CD14-positive monocyte (primary cell): Measurements from ENCODE around the gene NOX3. TPM values are rescaled to one million over a fixed set of nuclear protein-coding genes. Genes with fewer than 3 reads are reported as not detected.

Experiments
- DNase-seq, 3 donors: peaks; one replicate each; pipeline ENCODE4 v3.0.0-alpha.2; 2011 to 2022
- H2AFZ ChIP-seq: 2 replicates; pipeline ENCODE4 v1.6.0; 2012; ENCODE audit warnings: mild to moderate bottlenecking, low read depth, low read length, inconsistent platforms; ENCODE audit not compliant: insufficient read depth, poor library complexity, severe bottlenecking
- H3K27ac ChIP-seq, 2 donors: 1 replicate in 1 of 2; 2 replicates in 1 of 2; pipeline ENCODE4 v1.5.1; 2012 to 2013; ENCODE audit warnings: low read length in 2 of 2, control low read depth in 1 of 2, inconsistent platforms in 1 of 2, low read depth in 1 of 2, mild to moderate bottlenecking in 1 of 2
- H3K27me3 ChIP-seq, 2 donors: one replicate each; pipeline versions ENCODE4 v1.6.0 to v1.6.1; 2011 to 2013; ENCODE audit warnings: low read length in 2 of 2; ENCODE audit not compliant: control insufficient read depth in 2 of 2, insufficient read depth in 2 of 2
- H3K36me3 ChIP-seq, 2 donors: replicated peaks in 1 of 2; 1 replicate in 1 of 2; 2 replicates in 1 of 2; pipeline versions ENCODE4 v1.5.1 to v1.6.1; 2012 to 2013; ENCODE audit warnings: low read length in 2 of 2, control low read depth in 1 of 2, inconsistent platforms in 1 of 2, mild to moderate bottlenecking in 1 of 2; ENCODE audit not compliant: insufficient read depth in 2 of 2, control insufficient read depth in 1 of 2
- H3K4me1 ChIP-seq, 2 donors: 1 replicate in 1 of 2; 2 replicates in 1 of 2; pipeline versions ENCODE4 v1.5.1 to v1.6.1; 2012 to 2013; ENCODE audit warnings: low read length in 2 of 2, control low read depth in 1 of 2, inconsistent platforms in 1 of 2, mild to moderate bottlenecking in 1 of 2, moderate library complexity in 1 of 2; ENCODE audit not compliant: insufficient read depth in 2 of 2, control insufficient read depth in 1 of 2
- H3K4me2 ChIP-seq: replicated peaks from 2 replicates; pipeline ENCODE3; 2012; ENCODE audit warnings: low read length, moderate library complexity, mild to moderate bottlenecking; ENCODE audit not compliant: poor library complexity, severe bottlenecking; ENCODE audit errors: extremely low read depth
- H3K4me3 ChIP-seq, 3 experiments: fragments of 200-600 bp in 1 of 3; sonication (generic) in 1 of 3; replicated peaks in 1 of 3; 1 replicate in 2 of 3; 2 replicates in 1 of 3; pipeline ENCODE4 v1.5.1; 2011 to 2013; ENCODE audit warnings: low read length in 3 of 3, mild to moderate bottlenecking in 3 of 3, control low read depth in 2 of 3, low read depth in 2 of 3, inconsistent platforms in 1 of 3, moderate library complexity in 1 of 3
- H3K79me2 ChIP-seq: 2 replicates; pipeline ENCODE4 v1.6.0; 2012; ENCODE audit warnings: mild to moderate bottlenecking, control low read depth, inconsistent platforms, low read length, moderate library complexity; ENCODE audit not compliant: insufficient read depth
- H3K9ac ChIP-seq: 2 replicates; pipeline ENCODE4 v1.6.0; 2017; ENCODE audit warnings: low read length, mild to moderate bottlenecking; ENCODE audit not compliant: insufficient read depth, poor library complexity, severe bottlenecking
- H3K9me3 ChIP-seq, 2 donors: replicated peaks in 1 of 2; 1 replicate in 1 of 2; 2 replicates in 1 of 2; pipeline versions ENCODE4 v1.5.1 to v1.6.1; 2012 to 2013; ENCODE audit warnings: low read length in 2 of 2, control low read depth in 1 of 2; ENCODE audit not compliant: control insufficient read depth in 1 of 2, insufficient read depth in 1 of 2
- H4K20me1 ChIP-seq: 2 replicates; pipeline ENCODE4 v1.6.0; 2012; ENCODE audit warnings: mild to moderate bottlenecking, low read length, control low read depth, moderate library complexity; ENCODE audit not compliant: insufficient read depth
- H3K27ac Mint-ChIP-seq, 7 donors: one replicate each; pipeline ENCODE4 v1.8.0; 2020; ENCODE audit warnings: mild to moderate bottlenecking in 7 of 7, mixed read lengths in 7 of 7, moderate library complexity in 6 of 7, inconsistent platforms in 2 of 7
- H3K27me3 Mint-ChIP-seq, 3 donors: one replicate each; pipeline ENCODE4 v1.8.0; 2021 to 2022; ENCODE audit warnings: low read depth in 3 of 3, mild to moderate bottlenecking in 3 of 3, mixed read lengths in 3 of 3, moderate library complexity in 3 of 3, inconsistent platforms in 1 of 3
- H3K36me3 Mint-ChIP-seq, 2 donors: one replicate each; pipeline ENCODE4 v1.8.0; 2020; ENCODE audit warnings: mixed read lengths in 2 of 2, inconsistent platforms in 1 of 2, mild to moderate bottlenecking in 1 of 2
- H3K4me1 Mint-ChIP-seq: one replicate; pipeline ENCODE4 v1.8.0; 2020; ENCODE audit warnings: mild to moderate bottlenecking, mixed read lengths
- H3K4me3 Mint-ChIP-seq, 2 donors: one replicate each; pipeline ENCODE4 v1.8.0; 2020; ENCODE audit warnings: mild to moderate bottlenecking in 2 of 2, mixed read lengths in 2 of 2, moderate library complexity in 1 of 2
- H3K9me3 Mint-ChIP-seq, 7 donors: one replicate each; pipeline ENCODE4 v1.8.0; 2020 to 2022; ENCODE audit warnings: mixed read lengths in 7 of 7, mild to moderate bottlenecking in 6 of 7, moderate library complexity in 6 of 7, inconsistent platforms in 2 of 7
- WGBS: methylation state at CpG from one replicate; pipeline ENCODE4 v1.1.5; 2013; ENCODE audit warnings: missing lambda C conversion rate; ENCODE audit not compliant: insufficient coverage; 5-methylcytosine and 5-hydroxymethylcytosine counted together
- intact Hi-C, 2 donors: fragments of 100-400 bp; cut with micrococcal nuclease; formaldehyde crosslinking; loops; one replicate each; pipeline versions ENCODE4 v1.15.0 to v1.15.1; 2023
- polyA plus RNA-seq, 3 donors: library from polyadenylated mRNA; depleted of rRNA in 1 of 3; unstranded in 2 of 3; stranded (reverse) in 1 of 3; fragments of 300-500 nt in 2 of 3; fragments of >200 nt in 1 of 3; fragmentation: Illumina TruSeq in 2 of 3; gene quantifications; 1 replicate in 2 of 3; 2 replicates in 1 of 3; pipeline ENCODE4 v1.2.3, GENCODE V29; 2012 to 2021
- TF ChIP-seq, protein P1 (sequence below): fragments of 200-600 bp; IDR thresholded peaks from one replicate; pipeline ENCODE4 v1.8.0; 2022; ENCODE audit warnings: antibody characterized with exemption, mild to moderate bottlenecking

NOX3 gene
- polyA plus RNA-seq, 3 donors, result not detected

DNA sequence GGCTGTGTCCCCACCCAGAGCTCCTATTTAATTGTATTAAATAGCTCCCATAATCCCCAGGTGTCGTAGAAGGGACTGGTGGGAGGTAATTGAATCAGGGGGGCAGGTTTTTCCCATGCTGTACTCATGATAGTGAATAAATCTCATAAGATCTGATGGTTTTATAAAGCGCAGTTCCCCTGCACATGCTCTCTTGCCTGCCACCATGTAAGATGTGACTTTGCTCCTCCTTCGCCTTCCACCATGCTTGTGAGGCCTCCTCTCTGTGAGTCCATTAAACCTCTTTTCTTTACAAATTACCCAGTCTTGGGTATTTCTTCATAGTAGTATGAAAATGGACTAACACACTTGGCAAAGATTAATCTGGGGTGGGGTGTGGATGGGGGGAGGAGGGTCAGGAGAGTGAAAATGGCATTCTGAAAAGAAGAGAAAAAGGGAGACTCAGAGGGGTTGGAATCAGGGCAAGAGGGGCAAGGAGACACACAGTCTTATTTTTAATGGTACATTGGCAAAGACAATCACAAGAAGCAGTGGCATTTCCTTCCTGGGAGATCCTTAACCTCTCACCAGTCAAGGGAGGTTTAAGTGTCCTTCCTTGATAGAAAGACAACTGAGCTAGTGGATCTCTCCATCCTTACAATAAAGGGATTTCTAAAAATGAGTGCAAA is 37.5 kb upstream of the NOX3 start:
- no peak for DNase-seq
- intact Hi-C loops, result no loop called here
- Mint-ChIP-seq H3K9me3 (peaks cover 0 to 8% (median 4%) of the 10 kb centered on the region in 7 donors), H3K27ac (no peak overlapping the region), H3K4me1 (peaks cover 9% of the 10 kb centered on the region), H3K36me3 (no peaks in the 10 kb centered on the region), H3K4me3 (no peak overlapping the region), H3K27me3 (peaks cover 0 to 1% (median 0%) of the 10 kb centered on the region in 3 donors)
- no peak overlapping the region for H3K4me2 ChIP-seq
- peaks cover 0 to 2% of the 10 kb centered on the region in 2 donors for H3K4me1 ChIP-seq
- no peaks in the 10 kb centered on the region for H4K20me1 ChIP-seq
- H3K27me3 ChIP-seq, result no peaks in the 10 kb centered on the region
- H2AFZ ChIP-seq, result no peak overlapping the region
- no peaks in the 10 kb centered on the region for H3K36me3 ChIP-seq
- WGBS, result 100% methylated on average over 1 of the region's 3 CpGs
- H3K4me3 ChIP-seq, result no peak overlapping the region
- TF ChIP-seq, protein P1, sequence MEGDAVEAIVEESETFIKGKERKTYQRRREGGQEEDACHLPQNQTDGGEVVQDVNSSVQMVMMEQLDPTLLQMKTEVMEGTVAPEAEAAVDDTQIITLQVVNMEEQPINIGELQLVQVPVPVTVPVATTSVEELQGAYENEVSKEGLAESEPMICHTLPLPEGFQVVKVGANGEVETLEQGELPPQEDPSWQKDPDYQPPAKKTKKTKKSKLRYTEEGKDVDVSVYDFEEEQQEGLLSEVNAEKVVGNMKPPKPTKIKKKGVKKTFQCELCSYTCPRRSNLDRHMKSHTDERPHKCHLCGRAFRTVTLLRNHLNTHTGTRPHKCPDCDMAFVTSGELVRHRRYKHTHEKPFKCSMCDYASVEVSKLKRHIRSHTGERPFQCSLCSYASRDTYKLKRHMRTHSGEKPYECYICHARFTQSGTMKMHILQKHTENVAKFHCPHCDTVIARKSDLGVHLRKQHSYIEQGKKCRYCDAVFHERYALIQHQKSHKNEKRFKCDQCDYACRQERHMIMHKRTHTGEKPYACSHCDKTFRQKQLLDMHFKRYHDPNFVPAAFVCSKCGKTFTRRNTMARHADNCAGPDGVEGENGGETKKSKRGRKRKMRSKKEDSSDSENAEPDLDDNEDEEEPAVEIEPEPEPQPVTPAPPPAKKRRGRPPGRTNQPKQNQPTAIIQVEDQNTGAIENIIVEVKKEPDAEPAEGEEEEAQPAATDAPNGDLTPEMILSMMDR, result no peak
- no peaks in the 10 kb centered on the region for H3K9me3 ChIP-seq
- no peaks in the 10 kb centered on the region for H3K79me2 ChIP-seq
- no peak overlapping the region for H3K9ac ChIP-seq
- no peak overlapping the region for H3K27ac ChIP-seq

DNA sequence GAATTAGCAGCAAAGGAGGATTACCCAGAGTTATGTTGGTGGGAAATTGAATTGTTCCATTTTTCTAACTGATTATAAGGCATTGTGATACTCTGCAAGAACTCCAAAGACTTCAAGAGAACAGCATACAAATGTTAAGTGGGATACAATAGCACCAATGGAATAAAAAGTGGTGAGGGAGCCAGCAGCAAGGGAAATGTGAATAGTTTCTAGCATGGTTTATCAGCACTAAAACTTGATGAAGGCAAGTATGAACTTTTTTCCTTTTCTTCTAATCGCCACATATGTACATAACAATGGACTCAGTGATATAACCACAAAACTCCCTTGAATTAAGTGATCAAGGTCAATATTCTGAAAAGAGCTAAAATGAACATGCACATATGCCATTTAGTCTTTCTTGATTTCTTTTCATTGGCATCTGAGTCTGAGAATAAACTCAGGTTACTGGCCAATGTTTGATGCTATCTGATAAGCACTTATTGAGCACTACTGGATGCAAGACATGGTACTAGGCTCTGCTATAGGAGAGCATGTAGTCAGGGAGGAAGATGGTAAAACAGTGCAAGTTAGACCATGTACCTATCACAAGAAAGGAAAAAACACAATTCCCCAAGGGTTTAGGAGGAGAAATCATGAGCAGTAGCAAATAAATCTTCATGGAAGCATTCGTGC is 36.6 kb upstream of the NOX3 start:
- H3K4me3 Mint-ChIP-seq, result no peak overlapping the region

More for the DNA sequence above, 36.6 kb upstream of the NOX3 start:
- Mint-ChIP-seq H3K4me1 (peaks cover 9% of the 10 kb centered on the region), H3K36me3 (no peaks in the 10 kb centered on the region), H3K9me3 (peaks cover 0 to 10% (median 4%) of the 10 kb centered on the region in 7 donors), H3K27ac (no peak overlapping the region), H3K27me3 (peaks cover 0 to 1% (median 0%) of the 10 kb centered on the region in 3 donors)
- no peaks in the 10 kb centered on the region for H3K27me3 ChIP-seq
- intact Hi-C loops, result no loop called here
- peaks cover 0 to 2% of the 10 kb centered on the region in 2 donors for H3K4me1 ChIP-seq
- no peak overlapping the region for H2AFZ ChIP-seq
- H3K36me3 ChIP-seq, result no peaks in the 10 kb centered on the region
- H3K4me2 ChIP-seq, result no peak overlapping the region
- 100% methylated on average over 1 of the region's 2 CpGs for WGBS
- H3K79me2 ChIP-seq, result no peaks in the 10 kb centered on the region
- H3K27ac ChIP-seq, result no peak overlapping the region
- H3K9me3 ChIP-seq, result no peaks in the 10 kb centered on the region
- no peak overlapping the region for H3K4me3 ChIP-seq
- H4K20me1 ChIP-seq, result no peaks in the 10 kb centered on the region
- no peak overlapping the region for H3K9ac ChIP-seq
- DNase-seq, result no peak
- TF ChIP-seq, protein P1, result no peak
